Sigmoid colon (tissue), 7 donors: ENCODE results near the gene B3GNT3. TPM values are rescaled to one million over a fixed set of nuclear protein-coding genes. Genes with fewer than 3 reads are reported as not detected.

Experiments
- DNase-seq: peaks from one replicate; pipeline ENCODE4 v3.0.0-alpha.2; 2019
- H3K27ac ChIP-seq, 4 donors: fragments of 200-600 bp; sonication (generic); one replicate each; pipeline ENCODE4 v1.5.1; 2016 to 2019; ENCODE audit warnings: mild to moderate bottlenecking in 1 of 4
- H3K27me3 ChIP-seq, 3 donors: fragments of 200-600 bp; sonication (generic); one replicate each; pipeline ENCODE4 v1.5.1; 2019; ENCODE audit warnings: mild to moderate bottlenecking in 1 of 3
- H3K36me3 ChIP-seq, 4 donors: fragments of 200-600 bp; sonication (generic); one replicate each; pipeline ENCODE4 v1.5.1; 2016 to 2019
- H3K4me1 ChIP-seq, 4 donors: fragments of 200-600 bp; sonication (generic); one replicate each; pipeline ENCODE4 v1.5.1; 2017 to 2019
- H3K4me3 ChIP-seq, 4 donors: fragments of 200-600 bp; sonication (generic); one replicate each; pipeline ENCODE4 v1.5.1; 2017 to 2019; ENCODE audit warnings: mild to moderate bottlenecking in 2 of 4, moderate library complexity in 1 of 4
- H3K9me3 ChIP-seq, 4 donors: fragments of 200-600 bp in 3 of 4; sonication (generic) in 3 of 4; one replicate each; pipeline versions ENCODE4 v1.5.1 to v1.6.1; 2013 to 2019
- CTCF ChIP-seq, 4 experiments: fragments of 450-650 bp in 3 of 4; fragments of 200-600 bp in 1 of 4; IDR thresholded peaks; one replicate each; pipeline ENCODE4 v1.5.1; 2016 to 2019; ENCODE audit warnings: antibody characterized with exemption in 4 of 4, mild to moderate bottlenecking in 3 of 4, moderate library complexity in 2 of 4
- EP300 ChIP-seq, 4 donors: sonication (generic); formaldehyde crosslinking; IDR thresholded peaks; one replicate each; pipeline ENCODE4 v1.6.1; 2017; ENCODE audit warnings: antibody characterized with exemption in 4 of 4
- POLR2A ChIP-seq, 2 donors: fragments of 450-650 bp; IDR thresholded peaks; one replicate each; pipeline ENCODE4 v1.6.1; 2016; ENCODE audit warnings: antibody characterized with exemption in 2 of 2, mild to moderate bottlenecking in 2 of 2, moderate library complexity in 2 of 2
- POLR2AphosphoS5 ChIP-seq, 4 donors: sonication (generic); formaldehyde crosslinking; IDR thresholded peaks; one replicate each; pipeline ENCODE4 v1.6.1; 2017; ENCODE audit warnings: antibody characterized with exemption in 4 of 4
- WGBS, 2 donors: extraction: QIAGEN DNeasy Blood & Tissue Kit; methylation state at CpG; one replicate each; pipeline ENCODE4 v1.1.7; 2013; 5-methylcytosine and 5-hydroxymethylcytosine counted together
- intact Hi-C: fragments of 100-400 bp; cut with DNase I; formaldehyde crosslinking; loops from one replicate; pipeline ENCODE4 v1.15.1; 2023
- polyA plus RNA-seq, 3 donors: library from polyadenylated mRNA; stranded (reverse); fragments of 200-250 nt; gene quantifications; one replicate each; pipeline ENCODE4 v1.2.3, GENCODE V29; 2013
- total RNA-seq, 4 donors: library from RNA; depleted of rRNA; stranded (reverse); fragments of >200 nt; gene quantifications; one replicate each; pipeline ENCODE4 v1.1.0, GENCODE V29; 2016
- donor health status: healthy with polysubstance abuse.
- donor health status: Bipolar disorder and iron deficiency.
- donor health status: healthy.

The B3GNT3 gene
- total and polyA plus RNA-seq, 7 donors, result 0.55 to 72.3 (median 27.9) TPM; not detected in 3

- intact Hi-C loops, result no loop called here
- no peak for DNase-seq
- TF ChIP-seq POLR2AphosphoS5 (IDR thresholded peaks at IDR 0.05) (no peak), CTCF (IDR thresholded peaks at IDR 0.05) (no peak), POLR2A (IDR thresholded peaks at IDR 0.05) (no peak), EP300 (IDR thresholded peaks at IDR 0.05) (no peak)
- Histone ChIP-seq H3K4me3 (no peak overlapping the region), H3K27me3 (peaks cover 0 to 55% (median 1%) of the 10 kb centered on the region in 3 donors), H3K36me3 (no peaks in the 10 kb centered on the region), H3K9me3 (no peaks in the 10 kb centered on the region), H3K4me1 (no peaks in the 10 kb centered on the region), H3K27ac (no peak overlapping the region)
- WGBS, 2 donors, result 73 to 83% methylated on average over 8 of the region's 8 CpGs
Observed at GRCh38 chr19:17824339-17824738, 29.4 kb downstream of the B3GNT3 start.

GRCh38 chr19:17826508-17827056 is 31.6 kb downstream of the B3GNT3 start:
- intact Hi-C loops, result no loop called here
- TF ChIP-seq CTCF (IDR thresholded peaks at IDR 0.05), result no peak
- no peak for TF ChIP-seq POLR2AphosphoS5 (IDR thresholded peaks at IDR 0.05)
- no peak for TF ChIP-seq EP300 (IDR thresholded peaks at IDR 0.05)
- TF ChIP-seq POLR2A (IDR thresholded peaks at IDR 0.05), result no peak
- 83 to 88% methylated on average over 13 of the region's 13 CpGs for WGBS, 2 donors
- Histone ChIP-seq H3K4me3 (no peak overlapping the region), H3K4me1 (peaks cover 0 to 19% (median 11%) of the 10 kb centered on the region in 4 donors), H3K27me3 (peaks cover 1 to 73% (median 22%) of the 10 kb centered on the region in 3 donors), H3K27ac (no peak overlapping the region), H3K36me3 (no peaks in the 10 kb centered on the region), H3K9me3 (no peaks in the 10 kb centered on the region)
- DNase-seq, result no peak

GRCh38 chr19:17829855-17830566 is 35.1 kb downstream of the B3GNT3 start:
- Histone ChIP-seq H3K9me3 (no peaks in the 10 kb centered on the region), H3K4me3 (peak overlapping the region in 2 of 4 donors; percentile 10 to 20), H3K36me3 (no peaks in the 10 kb centered on the region), H3K27me3 (peaks cover 4 to 67% (median 37%) of the 10 kb centered on the region in 3 donors), H3K4me1 (peaks cover 0 to 19% (median 11%) of the 10 kb centered on the region in 4 donors), H3K27ac (peak overlapping the region in 1 of 4 donors; percentile 40)
- WGBS, 2 donors, result 17 to 55% methylated on average over 29 of the region's 29 CpGs
- intact Hi-C loops, result no loop called here
- peak; percentile 73 for DNase-seq
- no peak for TF ChIP-seq CTCF (IDR thresholded peaks at IDR 0.05)
- no peak for TF ChIP-seq POLR2A (IDR thresholded peaks at IDR 0.05)
- TF ChIP-seq POLR2AphosphoS5 (IDR thresholded peaks at IDR 0.05), result no peak
- TF ChIP-seq EP300 (IDR thresholded peaks at IDR 0.05), result no peak

- H3K27ac ChIP-seq, result peak overlapping the region in 1 of 4 donors; percentile 40
- WGBS, 2 donors, result 13 to 58% methylated on average over 50 of the region's 50 CpGs
- peak overlapping the region in 2 of 4 donors; percentile 20 to 21 for H3K4me3 ChIP-seq
- H3K36me3 ChIP-seq, result no peaks in the 10 kb centered on the region
- DNase-seq, result peak; percentile 89
- intact Hi-C loops, result no loop called here
- H3K9me3 ChIP-seq, result no peaks in the 10 kb centered on the region
- TF ChIP-seq EP300 (IDR thresholded peaks at IDR 0.05), result no peak
- no peak for TF ChIP-seq POLR2A (IDR thresholded peaks at IDR 0.05)
- TF ChIP-seq POLR2AphosphoS5 (IDR thresholded peaks at IDR 0.05), result no peak
- TF ChIP-seq CTCF (IDR thresholded peaks at IDR 0.05), result no peak
- peaks cover 0 to 19% (median 11%) of the 10 kb centered on the region in 4 donors for H3K4me1 ChIP-seq
- H3K27me3 ChIP-seq, result peaks cover 4 to 66% (median 41%) of the 10 kb centered on the region in 3 donors
Observed at GRCh38 chr19:17830567-17831418, 35.9 kb downstream of the B3GNT3 start.
